HG03139 (cell line): ENCODE measurements around the gene RTN4R.

ENCODE experiments used
- ATAC-seq: cut with Tn5 transposase; IDR thresholded peaks from one replicate; pipeline ENCODE4 v1.9.1; 2021; ENCODE audit not compliant: unreplicated experiment

Gene RTN4R

GRCh38 chr22:20218987-20219386 is 49.1 kb downstream of the RTN4R start:
- ATAC-seq: no peak

GRCh38 chr22:20218326-20218872 is 49.7 kb downstream of the RTN4R start:
- ATAC-seq: no peak

GRCh38 chr22:20217563-20217962 is 50.6 kb downstream of the RTN4R start:
- ATAC-seq: no peak

- no peak for ATAC-seq
Observed at GRCh38 chr22:20216863-20217499, 51.1 kb downstream of the RTN4R start.

- no peak for ATAC-seq
Observed at GRCh38 chr22:20215742-20216141, 52.4 kb downstream of the RTN4R start.

- no peak for ATAC-seq
Observed at GRCh38 chr22:20214853-20215252, 53.3 kb downstream of the RTN4R start.

- ATAC-seq: no peak
Observed at GRCh38 chr22:20213833-20214708, 54.0 kb downstream of the RTN4R start.

- no peak for ATAC-seq
Observed at GRCh38 chr22:20212754-20213699, 55.1 kb downstream of the RTN4R start.

- ATAC-seq: no peak
Observed at GRCh38 chr22:20211997-20212753, 55.9 kb downstream of the RTN4R start.

GRCh38 chr22:20211409-20211996 is 56.6 kb downstream of the RTN4R start:
- no peak for ATAC-seq

- no peak for ATAC-seq
Observed at GRCh38 chr22:20210473-20211059, 57.6 kb downstream of the RTN4R start.

GRCh38 chr22:20209761-20210250 is 58.3 kb downstream of the RTN4R start:
- no peak for ATAC-seq

GRCh38 chr22:20208713-20209310 is 59.3 kb downstream of the RTN4R start:
- ATAC-seq: no peak

GRCh38 chr22:20207277-20208025 is 60.7 kb downstream of the RTN4R start:
- ATAC-seq: no peak

GRCh38 chr22:20206709-20207215 is 61.4 kb downstream of the RTN4R start:
- no peak for ATAC-seq

- peak; percentile 57 for ATAC-seq
Observed at GRCh38 chr22:20205964-20206708, 62.0 kb downstream of the RTN4R start.

- no peak for ATAC-seq
Observed at GRCh38 chr22:20205464-20205963, 62.6 kb downstream of the RTN4R start.
